ENCODE results near the gene BANF1. TPM values are rescaled to one million over a fixed set of nuclear protein-coding genes. Genes with fewer than 3 reads are reported as not detected.

BANF1 gene
- total RNA-seq, 1 experiment from 2014 or later: 269 TPM

DNA sequence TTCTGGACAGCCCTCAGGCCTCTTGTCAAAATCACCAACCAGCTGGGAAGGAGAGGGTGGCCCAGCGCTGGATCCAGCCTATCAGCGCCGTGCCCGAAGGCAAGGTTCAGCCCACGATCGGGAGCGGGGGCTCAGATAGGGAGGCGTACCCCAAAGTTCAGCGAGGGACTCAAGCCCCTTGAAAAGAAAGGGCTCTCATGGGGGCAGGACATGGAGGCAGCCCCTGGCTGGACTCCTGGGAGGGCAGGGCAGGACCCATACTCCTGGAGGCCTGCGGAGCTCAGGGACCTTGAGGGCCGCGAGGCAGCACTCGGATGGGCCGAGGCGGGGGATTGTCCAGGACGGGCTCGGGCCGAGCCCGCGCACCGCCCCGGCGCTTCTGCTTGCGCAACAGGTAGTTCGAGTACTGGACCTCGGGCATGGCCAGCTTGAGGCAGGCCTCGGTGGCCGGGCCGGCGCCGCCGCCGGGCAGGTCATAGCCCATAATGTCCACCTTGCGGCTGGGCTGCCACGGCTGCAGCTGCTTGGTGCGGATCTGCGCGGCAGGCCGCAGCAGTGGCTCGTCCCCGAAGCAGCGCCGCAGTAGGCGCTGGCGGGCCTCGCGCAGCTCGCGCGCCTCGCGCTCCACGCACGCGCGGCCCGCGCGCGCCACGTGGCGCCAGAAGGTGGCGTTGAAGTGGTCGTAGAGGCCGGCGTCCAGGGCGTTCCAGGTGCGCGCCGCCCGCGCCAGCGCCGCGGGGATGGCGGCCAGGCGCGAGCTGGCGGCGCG, 40.1 kb downstream of the BANF1 start:
- Mint-ChIP-seq H3K4me1 (peaks cover 13% of the 10 kb centered on the region), H3K27me3 (ENCODE audit: low read depth) (peaks cover 6% of the 10 kb centered on the region), H3K36me3 (peaks cover 36% of the 10 kb centered on the region), H3K27ac (no peak overlapping the region), H3K9me3 (peaks cover 5% of the 10 kb centered on the region), H3K4me3 (no peak overlapping the region)
- POLR2A ChIA-PET: no interaction called here
- TF ChIP-seq ESRRA (CRISPR knock-in tag; IDR thresholded peaks at IDR 0.05; ENCODE audit: borderline replicate concordance) (no peak), MXD4 (CRISPR knock-in tag; IDR thresholded peaks at IDR 0.05; ENCODE audit: borderline replicate concordance) (no peak), RELA (CRISPR knock-in tag; IDR thresholded peaks at IDR 0.05; ENCODE audit: borderline replicate concordance) (no peak), SMAD3 (CRISPR knock-in tag; IDR thresholded peaks at IDR 0.05; ENCODE audit: borderline replicate concordance) (no peak), NFATC4 (CRISPR knock-in tag; IDR thresholded peaks at IDR 0.05) (no peak), HMGA2 (CRISPR knock-in tag; IDR thresholded peaks at IDR 0.05) (no peak)
- TF ChIP-seq, protein P1, sequence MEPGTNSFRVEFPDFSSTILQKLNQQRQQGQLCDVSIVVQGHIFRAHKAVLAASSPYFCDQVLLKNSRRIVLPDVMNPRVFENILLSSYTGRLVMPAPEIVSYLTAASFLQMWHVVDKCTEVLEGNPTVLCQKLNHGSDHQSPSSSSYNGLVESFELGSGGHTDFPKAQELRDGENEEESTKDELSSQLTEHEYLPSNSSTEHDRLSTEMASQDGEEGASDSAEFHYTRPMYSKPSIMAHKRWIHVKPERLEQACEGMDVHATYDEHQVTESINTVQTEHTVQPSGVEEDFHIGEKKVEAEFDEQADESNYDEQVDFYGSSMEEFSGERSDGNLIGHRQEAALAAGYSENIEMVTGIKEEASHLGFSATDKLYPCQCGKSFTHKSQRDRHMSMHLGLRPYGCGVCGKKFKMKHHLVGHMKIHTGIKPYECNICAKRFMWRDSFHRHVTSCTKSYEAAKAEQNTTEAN (CRISPR knock-in tag; IDR thresholded peaks at IDR 0.05): no peak
- TF ChIP-seq, protein P2, sequence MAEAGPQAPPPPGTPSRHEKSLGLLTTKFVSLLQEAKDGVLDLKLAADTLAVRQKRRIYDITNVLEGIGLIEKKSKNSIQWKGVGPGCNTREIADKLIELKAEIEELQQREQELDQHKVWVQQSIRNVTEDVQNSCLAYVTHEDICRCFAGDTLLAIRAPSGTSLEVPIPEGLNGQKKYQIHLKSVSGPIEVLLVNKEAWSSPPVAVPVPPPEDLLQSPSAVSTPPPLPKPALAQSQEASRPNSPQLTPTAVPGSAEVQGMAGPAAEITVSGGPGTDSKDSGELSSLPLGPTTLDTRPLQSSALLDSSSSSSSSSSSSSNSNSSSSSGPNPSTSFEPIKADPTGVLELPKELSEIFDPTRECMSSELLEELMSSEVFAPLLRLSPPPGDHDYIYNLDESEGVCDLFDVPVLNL (CRISPR knock-in tag; IDR thresholded peaks at IDR 0.05; ENCODE audit: borderline replicate concordance, low read depth): no peak
- TF ChIP-seq, protein P3, sequence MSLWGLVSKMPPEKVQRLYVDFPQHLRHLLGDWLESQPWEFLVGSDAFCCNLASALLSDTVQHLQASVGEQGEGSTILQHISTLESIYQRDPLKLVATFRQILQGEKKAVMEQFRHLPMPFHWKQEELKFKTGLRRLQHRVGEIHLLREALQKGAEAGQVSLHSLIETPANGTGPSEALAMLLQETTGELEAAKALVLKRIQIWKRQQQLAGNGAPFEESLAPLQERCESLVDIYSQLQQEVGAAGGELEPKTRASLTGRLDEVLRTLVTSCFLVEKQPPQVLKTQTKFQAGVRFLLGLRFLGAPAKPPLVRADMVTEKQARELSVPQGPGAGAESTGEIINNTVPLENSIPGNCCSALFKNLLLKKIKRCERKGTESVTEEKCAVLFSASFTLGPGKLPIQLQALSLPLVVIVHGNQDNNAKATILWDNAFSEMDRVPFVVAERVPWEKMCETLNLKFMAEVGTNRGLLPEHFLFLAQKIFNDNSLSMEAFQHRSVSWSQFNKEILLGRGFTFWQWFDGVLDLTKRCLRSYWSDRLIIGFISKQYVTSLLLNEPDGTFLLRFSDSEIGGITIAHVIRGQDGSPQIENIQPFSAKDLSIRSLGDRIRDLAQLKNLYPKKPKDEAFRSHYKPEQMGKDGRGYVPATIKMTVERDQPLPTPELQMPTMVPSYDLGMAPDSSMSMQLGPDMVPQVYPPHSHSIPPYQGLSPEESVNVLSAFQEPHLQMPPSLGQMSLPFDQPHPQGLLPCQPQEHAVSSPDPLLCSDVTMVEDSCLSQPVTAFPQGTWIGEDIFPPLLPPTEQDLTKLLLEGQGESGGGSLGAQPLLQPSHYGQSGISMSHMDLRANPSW (CRISPR knock-in tag; conservative IDR thresholded peaks at IDR 0.05; ENCODE audit: low read depth): no peak
- DNase-seq (ENCODE audit: low spot score): no peak
- CTCF ChIA-PET: interaction anchor here (0.5 to 1.5 kb wide), 4 partner anchors 20 to 181 kb away, joined by 3 to 5 read pairs (median 3); no protein-coding TSS in a partner anchor
- ATAC-seq: no peak

DNA sequence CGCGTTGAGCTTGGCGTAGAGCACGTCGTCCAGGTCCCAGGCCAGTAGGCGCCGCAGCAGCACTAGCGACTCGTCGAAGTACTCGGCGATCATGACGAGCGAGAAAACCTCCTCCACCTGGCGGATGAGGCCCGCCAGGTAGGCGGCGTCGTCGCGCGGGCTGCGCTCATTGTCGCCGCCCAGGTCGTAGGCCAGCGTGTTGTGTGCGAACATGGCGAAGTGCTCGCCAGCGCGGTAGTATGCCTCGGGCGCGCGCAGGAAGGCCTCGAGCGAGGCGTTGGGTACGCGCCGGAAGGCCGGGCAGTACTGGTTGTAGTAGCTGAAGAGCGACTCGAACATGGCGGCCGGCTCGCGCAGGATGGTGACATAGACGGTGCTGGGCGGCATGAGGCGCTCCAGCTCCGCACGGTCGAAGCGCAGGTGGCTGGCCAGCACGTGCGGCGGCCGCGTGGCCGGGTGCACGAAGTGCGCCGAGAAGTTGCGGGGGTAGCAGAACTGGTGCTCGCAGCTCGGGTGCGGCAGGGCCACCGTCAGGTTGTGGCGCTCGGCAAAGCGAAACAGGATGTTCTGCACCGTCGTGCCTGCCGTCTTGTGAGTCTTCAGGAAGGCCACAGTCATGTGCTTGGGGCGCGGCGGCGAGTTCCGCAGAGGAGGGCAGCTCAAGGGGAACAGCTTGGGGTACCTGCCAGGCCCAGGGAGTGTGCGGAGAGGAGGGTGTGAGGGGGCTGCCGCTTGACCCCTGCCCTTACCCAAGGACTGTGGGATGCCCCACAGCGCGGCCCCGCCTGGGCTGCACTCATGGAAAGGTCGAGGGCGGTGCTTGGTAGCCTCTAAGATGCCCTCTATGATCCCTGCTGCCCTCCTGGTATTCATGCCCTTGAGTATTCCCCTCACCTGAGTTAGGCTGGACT, 40.9 kb downstream of the BANF1 start:
- no peak for ATAC-seq
- Mint-ChIP-seq H3K4me3 (no peak overlapping the region), H3K27me3 (ENCODE audit: low read depth) (no peaks in the 10 kb centered on the region; the same call in 1 of the 2 replicates), H3K27ac (no peak overlapping the region), H3K36me3 (peaks cover 33% of the 10 kb centered on the region), H3K4me1 (peaks cover 17% of the 10 kb centered on the region), H3K9me3 (no peaks in the 10 kb centered on the region)
- no peak for DNase-seq (ENCODE audit: low spot score)
- POLR2A ChIA-PET: no interaction called here
- CTCF ChIA-PET: interaction anchor here (0.5 to 3.3 kb wide), 5 partner anchors 21 to 183 kb away, joined by 3 to 48 read pairs (median 3); partner anchors contain the start of gene MUS81
- TF ChIP-seq, protein P4, sequence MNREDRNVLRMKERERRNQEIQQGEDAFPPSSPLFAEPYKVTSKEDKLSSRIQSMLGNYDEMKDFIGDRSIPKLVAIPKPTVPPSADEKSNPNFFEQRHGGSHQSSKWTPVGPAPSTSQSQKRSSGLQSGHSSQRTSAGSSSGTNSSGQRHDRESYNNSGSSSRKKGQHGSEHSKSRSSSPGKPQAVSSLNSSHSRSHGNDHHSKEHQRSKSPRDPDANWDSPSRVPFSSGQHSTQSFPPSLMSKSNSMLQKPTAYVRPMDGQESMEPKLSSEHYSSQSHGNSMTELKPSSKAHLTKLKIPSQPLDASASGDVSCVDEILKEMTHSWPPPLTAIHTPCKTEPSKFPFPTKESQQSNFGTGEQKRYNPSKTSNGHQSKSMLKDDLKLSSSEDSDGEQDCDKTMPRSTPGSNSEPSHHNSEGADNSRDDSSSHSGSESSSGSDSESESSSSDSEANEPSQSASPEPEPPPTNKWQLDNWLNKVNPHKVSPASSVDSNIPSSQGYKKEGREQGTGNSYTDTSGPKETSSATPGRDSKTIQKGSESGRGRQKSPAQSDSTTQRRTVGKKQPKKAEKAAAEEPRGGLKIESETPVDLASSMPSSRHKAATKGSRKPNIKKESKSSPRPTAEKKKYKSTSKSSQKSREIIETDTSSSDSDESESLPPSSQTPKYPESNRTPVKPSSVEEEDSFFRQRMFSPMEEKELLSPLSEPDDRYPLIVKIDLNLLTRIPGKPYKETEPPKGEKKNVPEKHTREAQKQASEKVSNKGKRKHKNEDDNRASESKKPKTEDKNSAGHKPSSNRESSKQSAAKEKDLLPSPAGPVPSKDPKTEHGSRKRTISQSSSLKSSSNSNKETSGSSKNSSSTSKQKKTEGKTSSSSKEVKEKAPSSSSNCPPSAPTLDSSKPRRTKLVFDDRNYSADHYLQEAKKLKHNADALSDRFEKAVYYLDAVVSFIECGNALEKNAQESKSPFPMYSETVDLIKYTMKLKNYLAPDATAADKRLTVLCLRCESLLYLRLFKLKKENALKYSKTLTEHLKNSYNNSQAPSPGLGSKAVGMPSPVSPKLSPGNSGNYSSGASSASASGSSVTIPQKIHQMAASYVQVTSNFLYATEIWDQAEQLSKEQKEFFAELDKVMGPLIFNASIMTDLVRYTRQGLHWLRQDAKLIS (CRISPR knock-in tag; IDR thresholded peaks at IDR 0.05; ENCODE audit: borderline replicate concordance): no peak
- TF ChIP-seq, protein P5, sequence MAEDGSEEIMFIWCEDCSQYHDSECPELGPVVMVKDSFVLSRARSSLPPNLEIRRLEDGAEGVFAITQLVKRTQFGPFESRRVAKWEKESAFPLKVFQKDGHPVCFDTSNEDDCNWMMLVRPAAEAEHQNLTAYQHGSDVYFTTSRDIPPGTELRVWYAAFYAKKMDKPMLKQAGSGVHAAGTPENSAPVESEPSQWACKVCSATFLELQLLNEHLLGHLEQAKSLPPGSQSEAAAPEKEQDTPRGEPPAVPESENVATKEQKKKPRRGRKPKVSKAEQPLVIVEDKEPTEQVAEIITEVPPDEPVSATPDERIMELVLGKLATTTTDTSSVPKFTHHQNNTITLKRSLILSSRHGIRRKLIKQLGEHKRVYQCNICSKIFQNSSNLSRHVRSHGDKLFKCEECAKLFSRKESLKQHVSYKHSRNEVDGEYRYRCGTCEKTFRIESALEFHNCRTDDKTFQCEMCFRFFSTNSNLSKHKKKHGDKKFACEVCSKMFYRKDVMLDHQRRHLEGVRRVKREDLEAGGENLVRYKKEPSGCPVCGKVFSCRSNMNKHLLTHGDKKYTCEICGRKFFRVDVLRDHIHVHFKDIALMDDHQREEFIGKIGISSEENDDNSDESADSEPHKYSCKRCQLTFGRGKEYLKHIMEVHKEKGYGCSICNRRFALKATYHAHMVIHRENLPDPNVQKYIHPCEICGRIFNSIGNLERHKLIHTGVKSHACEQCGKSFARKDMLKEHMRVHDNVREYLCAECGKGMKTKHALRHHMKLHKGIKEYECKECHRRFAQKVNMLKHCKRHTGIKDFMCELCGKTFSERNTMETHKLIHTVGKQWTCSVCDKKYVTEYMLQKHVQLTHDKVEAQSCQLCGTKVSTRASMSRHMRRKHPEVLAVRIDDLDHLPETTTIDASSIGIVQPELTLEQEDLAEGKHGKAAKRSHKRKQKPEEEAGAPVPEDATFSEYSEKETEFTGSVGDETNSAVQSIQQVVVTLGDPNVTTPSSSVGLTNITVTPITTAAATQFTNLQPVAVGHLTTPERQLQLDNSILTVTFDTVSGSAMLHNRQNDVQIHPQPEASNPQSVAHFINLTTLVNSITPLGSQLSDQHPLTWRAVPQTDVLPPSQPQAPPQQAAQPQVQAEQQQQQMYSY (CRISPR knock-in tag; IDR thresholded peaks at IDR 0.05): no peak
- no peak for TF ChIP-seq ATF1 (CRISPR knock-in tag; IDR thresholded peaks at IDR 0.05)
- no peak for TF ChIP-seq PRRX2 (CRISPR knock-in tag; IDR thresholded peaks at IDR 0.05)
- no peak for TF ChIP-seq ZNF138 (CRISPR knock-in tag; conservative IDR thresholded peaks at IDR 0.05)
- no peak for TF ChIP-seq SOX15 (CRISPR knock-in tag; IDR thresholded peaks at IDR 0.05)
- TF ChIP-seq OVOL2 (CRISPR knock-in tag; IDR thresholded peaks at IDR 0.05; ENCODE audit: borderline replicate concordance): no peak
- TF ChIP-seq, protein P6, sequence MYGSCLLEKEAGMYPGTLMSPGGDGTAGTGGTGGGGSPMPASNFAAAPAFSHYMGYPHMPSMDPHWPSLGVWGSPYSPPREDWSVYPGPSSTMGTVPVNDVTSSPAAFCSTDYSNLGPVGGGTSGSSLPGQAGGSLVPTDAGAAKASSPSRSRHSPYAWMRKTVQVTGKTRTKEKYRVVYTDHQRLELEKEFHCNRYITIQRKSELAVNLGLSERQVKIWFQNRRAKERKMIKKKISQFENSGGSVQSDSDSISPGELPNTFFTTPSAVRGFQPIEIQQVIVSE (CRISPR knock-in tag; IDR thresholded peaks at IDR 0.05; ENCODE audit: borderline replicate concordance): no peak
- TF ChIP-seq ZNF416 (CRISPR knock-in tag; IDR thresholded peaks at IDR 0.05): no peak
